Activated CD4-positive, alpha-beta T cell treated with anti-CD3 and anti-CD28 coated beads, Interleukin-2, amount 50 U/mL, for 24 hours (primary cell): ENCODE measurements around the gene UBE2K.
"Not testable (repeated sequence)": the region's sequence is repeated elsewhere in the genome, so short reads cannot be mapped to it uniquely, and the experiment has no call there.

Experiments
- DNase-seq, 2 donors: peaks; one replicate each; pipeline ENCODE4 v3.0.0-alpha.2; 2020; ENCODE audit warnings: low read depth in 1 of 2, low spot score in 1 of 2

Gene UBE2K

GRCh38 chr4:39687014-39687413 lies 10.9 kb upstream of the UBE2K start:
- no peak for DNase-seq

DNA sequence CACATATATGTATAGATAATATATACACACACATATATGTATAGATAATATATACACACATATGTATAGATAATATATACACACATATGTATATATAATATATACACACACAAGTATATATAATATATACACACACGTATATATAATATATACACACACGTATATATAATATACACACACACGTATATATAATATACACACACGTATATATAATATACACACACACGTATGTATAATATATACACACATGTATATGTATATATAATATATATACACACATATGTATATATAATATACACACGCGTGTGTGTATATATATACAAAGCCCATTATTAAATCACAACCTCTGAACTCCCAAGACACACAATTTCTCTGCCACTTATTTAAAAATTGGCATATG lies 8.0 kb upstream of the UBE2K start:
- no peak for DNase-seq

- peak in 1 of 2 donors; percentile 29 for DNase-seq
These were observed 581 bp downstream of the UBE2K start for GRCh38 chr4:39698424-39699009.

DNA sequence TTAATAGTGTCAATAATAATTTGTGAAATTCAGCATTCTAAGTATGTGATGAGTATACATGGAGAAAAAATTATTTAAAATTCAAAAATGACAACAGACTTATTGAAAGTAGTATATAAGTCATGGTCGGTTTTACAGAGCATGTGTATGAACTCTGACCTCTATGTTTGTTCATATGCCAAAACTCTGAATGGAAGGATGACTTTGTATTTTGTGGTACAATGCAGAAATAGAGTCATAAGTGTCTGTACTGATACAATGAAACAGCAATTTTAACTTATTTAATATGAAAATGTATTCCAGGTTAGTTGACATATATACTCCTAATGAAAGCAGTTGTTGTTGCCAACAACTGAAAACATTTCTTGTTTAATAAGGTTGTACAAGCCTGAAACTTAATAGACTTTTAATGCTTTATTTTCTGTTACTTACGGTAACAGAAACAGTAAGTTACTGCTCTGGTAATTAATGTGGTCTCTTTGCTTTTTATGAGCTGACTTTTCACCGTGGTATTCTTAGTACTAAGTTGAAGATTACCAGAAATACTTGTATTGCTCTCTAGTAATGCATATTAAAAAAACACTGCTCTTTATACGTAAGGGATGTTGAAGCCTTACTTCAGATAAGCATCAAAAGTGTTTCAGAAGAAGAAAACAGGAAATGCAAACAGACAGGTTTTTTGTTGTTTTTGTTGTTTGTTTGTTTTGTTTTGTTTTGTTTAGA lies 1.9 kb downstream of the UBE2K start:
- no peak for DNase-seq

DNA sequence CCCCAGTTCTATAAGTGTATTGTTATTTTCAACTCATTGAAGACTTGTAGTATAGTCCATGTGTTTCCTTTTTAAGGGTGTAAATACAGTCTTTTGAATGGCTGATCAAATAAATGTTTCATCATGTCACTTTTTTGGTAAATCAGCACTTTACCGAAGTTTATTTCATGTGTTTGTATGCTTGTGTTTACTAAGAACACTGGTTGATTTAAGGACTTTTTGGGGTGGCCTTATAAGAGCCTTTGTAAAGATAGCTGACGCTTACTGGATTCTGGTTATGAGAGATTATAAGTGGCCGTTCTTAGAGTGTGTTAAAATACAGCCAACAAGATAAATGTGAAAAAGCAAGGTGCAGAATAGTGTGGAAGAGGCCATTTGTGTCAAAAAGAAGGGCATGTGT lies 2.6 kb downstream of the UBE2K start:
- DNase-seq = no peak

DNA sequence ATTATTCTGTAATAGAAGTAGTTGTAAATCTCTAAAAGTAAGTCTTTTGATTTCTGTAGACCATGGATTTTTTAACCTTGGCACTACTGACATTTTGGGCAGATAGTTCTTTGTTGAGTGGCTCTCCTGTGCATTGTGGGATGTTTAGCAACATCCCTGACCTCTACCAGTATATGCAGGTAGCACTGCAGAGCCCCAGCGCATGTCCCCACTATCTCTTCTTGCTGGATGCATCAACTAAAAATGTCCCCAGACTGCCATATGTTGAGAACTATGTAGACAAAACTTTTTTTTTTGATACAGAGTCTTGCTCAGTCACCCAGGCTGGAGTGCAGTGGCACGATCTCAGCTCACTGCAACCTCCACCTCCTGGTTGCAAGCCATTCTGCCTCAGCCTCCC lies 4.8 kb downstream of the UBE2K start:
- no peak for DNase-seq

GRCh38 chr4:39704789-39705188 lies 6.9 kb downstream of the UBE2K start:
- not testable (repeated sequence) for DNase-seq

DNA sequence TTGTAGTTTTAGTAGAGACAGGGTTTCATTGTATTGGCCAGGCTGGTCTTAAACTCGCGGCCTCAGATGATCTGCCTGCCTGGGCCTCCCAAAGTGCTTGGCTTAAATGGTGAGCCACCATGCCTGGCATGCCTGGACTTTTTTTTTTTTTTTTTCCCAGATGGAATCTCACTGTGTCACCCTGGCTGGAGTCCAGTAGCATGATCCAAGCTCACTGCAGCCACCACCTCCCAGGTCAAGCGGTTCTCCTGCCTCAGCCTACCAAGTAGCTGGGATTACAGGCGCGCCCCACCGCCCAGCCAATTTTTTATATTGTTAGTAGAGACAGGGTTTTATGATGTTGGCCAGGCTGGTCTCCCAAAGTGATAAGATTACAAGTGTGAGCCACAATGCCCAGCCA lies 8.4 kb downstream of the UBE2K start:
- DNase-seq = no peak

GRCh38 chr4:39706741-39707511 lies 9.0 kb downstream of the UBE2K start:
- DNase-seq = no peak

DNA sequence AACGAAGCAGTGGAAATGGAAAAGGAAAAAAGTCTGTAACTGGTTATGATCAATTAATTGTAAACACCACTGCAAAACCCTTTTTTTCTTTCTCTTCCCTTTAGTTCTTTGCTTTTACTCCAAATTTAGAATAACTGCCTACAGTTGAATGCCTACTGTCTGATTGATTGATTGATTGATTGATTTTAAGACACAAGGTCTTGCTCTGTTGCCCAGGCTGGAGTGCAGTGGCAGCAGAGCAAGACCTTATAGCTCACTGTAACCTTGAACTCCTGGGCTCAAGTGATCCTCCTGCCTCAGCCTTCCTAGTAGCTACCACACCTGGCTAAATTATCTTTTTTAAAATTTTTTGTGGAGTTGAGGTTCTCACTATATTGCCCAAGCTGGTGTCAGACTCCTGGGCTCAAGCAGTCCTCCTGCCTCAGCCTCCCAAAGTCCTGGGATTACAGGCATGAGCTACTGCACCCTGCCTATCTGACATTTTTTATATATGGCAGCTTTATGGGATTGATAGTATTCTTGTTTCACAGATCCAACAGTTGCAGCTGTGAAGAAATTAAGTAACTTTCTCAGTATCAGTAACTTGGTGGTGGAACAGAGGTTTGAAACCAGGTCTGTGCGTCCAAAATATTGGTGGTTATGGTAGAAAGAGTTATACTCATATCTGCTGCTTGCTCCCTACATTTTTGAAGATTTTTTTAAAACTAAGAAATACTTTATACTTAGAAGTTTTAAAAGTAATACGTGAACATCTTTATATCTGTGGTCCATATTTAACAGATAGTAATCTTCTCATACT lies 12.4 kb downstream of the UBE2K start:
- no peak for DNase-seq

- no peak for DNase-seq
These were observed 15.1 kb downstream of the UBE2K start for GRCh38 chr4:39712819-39713607.

DNA sequence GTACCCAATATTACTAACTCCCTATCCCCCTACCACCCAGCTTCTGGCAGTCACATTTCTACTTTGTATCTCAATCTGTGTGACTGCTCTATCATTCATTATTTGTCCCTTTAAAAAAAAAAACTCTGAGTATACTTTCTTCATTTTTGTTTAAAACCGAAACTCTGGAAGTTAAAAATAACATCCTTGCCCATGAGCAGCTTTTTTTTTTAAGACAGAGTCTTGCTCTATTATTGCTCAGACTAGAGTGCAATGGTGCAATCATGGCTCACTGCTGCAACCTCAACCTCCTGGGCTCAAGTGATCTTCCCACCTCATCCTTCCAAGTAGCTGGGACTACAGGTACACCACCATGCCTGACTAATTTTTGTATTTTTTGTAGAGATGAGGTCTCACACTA lies 15.8 kb downstream of the UBE2K start:
- no peak for DNase-seq

DNA sequence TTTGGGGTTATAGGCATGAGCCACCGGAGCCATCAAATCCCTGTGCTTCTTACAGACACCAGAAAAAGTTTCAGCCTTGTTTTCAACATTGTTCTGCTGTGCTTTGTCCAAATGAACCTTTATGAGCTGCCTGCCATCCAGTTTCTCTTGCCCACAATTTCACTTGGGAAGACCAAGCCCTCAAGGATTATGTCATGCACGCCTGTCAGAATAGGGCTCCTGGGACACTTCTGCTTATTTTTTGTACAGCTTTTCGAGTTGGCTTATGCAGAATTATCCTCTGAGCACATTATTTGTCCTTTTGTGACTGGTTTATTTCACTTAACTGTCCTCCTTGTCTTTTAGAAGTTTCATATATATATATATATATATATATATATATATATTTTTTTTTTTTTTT lies 16.2 kb downstream of the UBE2K start:
- no peak for DNase-seq

GRCh38 chr4:39715788-39716187 lies 17.9 kb downstream of the UBE2K start:
- no peak for DNase-seq

GRCh38 chr4:39716356-39716755 lies 18.4 kb downstream of the UBE2K start:
- DNase-seq = no peak

GRCh38 chr4:39717743-39718142 lies 19.8 kb downstream of the UBE2K start:
- DNase-seq = not testable (repeated sequence)

DNA sequence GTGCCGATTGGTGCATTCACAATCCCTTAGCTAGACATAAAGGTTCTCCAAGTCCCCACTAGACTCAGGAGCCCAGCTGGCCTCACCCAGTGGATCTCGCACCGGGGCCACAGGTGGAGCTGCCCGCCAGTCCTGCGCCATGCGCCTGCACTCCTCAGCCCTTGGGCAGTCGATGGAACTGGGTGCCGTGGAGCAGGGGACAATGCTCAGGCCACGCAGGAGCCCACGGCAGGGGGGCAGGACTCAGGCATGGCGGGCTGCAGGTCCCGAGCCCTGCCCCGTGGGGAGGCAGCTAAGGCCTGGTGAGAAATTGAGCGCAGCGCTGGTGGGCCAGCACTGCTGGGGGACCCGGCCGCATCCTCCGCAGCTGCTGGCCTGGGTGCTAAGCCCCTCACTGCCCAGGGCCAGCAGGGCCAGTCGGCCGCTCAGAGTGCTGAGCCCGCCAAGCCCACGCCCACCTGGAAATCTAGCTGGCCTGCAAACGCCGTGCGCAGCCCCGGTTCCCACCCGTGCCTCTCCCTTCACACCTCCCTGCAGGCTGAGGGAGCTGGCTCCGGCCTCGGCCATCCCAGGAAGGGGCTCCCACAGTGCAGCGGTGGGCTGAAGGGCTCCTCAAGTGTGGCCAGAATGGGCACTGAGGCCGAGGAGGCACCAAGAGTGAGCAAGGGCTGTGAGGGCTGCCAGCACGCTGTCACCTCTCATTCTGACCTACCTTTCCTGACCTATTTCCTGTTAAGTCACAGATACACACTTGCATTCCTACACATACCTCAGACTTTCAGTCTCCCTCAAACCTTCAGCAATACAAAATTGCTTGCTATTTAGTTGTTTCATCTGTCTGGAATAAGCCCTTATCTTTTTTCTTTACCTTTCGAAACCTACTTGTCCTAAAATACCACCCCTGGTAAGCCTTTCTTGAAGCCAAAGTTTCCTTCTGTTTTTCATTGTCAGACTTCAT lies 20.7 kb downstream of the UBE2K start:
- DNase-seq = no peak

DNA sequence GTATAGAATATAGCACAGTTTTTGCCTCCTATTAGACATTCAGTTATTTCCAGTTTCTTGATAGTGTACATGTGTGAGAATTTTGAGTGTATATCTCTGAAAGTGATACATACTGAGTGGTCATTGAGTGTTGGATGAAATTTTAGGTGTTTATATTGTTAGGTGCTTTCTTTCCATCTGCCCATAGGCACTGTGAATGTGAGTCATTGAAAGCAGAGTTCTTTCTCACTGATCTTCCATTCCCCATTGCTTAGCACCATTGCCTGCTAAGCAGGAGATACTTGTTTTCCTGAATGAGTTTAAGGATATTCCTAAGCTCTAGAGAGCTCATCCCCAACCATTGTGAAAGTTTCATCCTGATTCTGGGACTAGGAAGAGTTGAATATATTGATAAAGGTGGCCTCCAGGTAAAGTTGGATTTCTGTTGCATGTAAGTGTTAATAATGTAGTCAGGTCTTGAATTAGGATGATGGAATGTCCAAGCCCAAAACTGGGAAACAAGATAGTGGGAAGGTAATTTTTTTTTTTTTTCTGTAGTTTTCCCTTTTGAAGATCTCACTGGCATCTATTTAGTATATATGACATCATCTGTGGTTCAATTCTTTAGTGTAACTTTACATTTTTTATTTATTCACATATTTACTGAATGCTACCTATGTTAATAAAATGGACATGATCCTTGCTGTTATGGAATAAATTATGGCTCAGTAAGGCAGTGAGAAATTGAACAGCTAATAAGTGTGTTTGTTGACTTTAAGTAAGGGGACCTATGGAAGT lies 22.1 kb downstream of the UBE2K start:
- no peak for DNase-seq

- not testable (repeated sequence) for DNase-seq
These were observed 23.3 kb downstream of the UBE2K start for GRCh38 chr4:39721273-39721672.
